Metanephros (tissue), 1 donor: ENCODE measurements around the gene RBM22. TPM values are rescaled to one million over a fixed set of nuclear protein-coding genes. Genes with fewer than 3 reads are reported as not detected.

Experiments used
- total RNA-seq: library from RNA; depleted of rRNA; stranded (reverse); fragments of >200 nt; gene quantifications from one replicate; pipeline ENCODE4 v1.2.3, GENCODE V29; 2014

RBM22 gene
- 41.2 TPM for total RNA-seq

DNA sequence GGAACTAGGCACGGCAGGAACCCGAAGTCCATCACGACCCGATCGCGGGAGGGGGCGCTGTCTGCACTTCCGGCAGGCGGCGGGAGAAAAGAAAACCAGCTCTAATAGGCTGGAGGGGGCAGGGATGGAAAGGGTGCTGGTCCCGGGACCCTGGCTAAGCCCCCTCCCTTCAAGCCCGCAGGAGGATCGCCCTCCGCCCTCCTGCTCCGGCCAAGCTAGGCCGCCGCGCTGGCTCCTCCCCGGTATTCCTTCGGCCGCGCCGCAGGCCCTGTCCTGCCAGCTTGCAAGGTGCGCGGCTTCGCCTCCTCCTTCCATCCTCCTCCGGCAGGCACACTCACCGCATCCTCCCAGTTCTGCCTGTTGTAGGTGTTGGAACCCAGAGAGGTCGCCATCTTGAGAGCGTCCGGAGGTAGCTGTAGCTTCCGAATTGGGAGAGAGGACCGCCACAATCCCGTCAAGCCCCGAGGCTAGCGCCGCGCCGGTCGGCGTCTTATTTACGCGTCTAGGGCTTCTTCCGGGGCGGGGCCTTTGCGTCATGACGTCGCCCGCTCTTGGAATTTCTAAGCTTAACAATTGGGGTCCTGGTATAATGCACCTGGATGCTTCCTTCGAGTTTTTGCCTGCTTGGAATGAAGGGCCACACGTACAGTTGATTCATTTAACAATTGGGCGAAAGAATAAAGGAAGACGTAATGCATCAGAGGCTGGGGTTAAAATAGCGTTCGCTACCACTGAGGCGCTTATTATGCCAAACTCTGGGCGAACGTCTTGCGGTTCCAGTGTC is at the start of gene RBM22:
TSS of gene RBM22 (minus strand) at position 469 of the 784 bp plus-strand sequence. CDS start at position 392, 77 bp downstream.

DNA sequence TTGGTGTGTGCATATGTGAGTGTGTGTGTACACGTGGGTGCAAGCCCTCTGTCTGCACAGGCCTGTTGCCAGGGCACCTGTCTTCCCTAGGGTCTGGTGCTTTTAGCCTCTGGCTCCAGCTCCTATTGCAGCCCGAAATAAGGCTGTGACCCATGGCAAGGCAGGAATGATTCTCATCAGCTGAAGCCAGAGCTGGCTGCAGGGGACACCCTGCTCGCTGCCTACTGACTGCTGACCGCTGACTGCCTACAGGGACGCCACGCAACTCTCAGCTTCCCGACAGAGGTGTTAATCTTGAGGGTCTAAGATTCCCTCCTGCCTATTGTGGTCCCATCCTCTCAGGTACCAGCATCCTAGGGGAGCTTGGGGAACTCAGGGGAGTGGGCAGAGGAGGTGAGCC is 39.8 kb downstream of the RBM22 start, which contains the start of gene MYOZ3:
TSS of gene MYOZ3 (plus strand) at position 166 of the 400 bp plus-strand sequence. CDS start 1,691 bp downstream, outside the sequence.

Other genes with a start within 250 kb of the RBM22 start
- gene NDST1, start 192.9 kb downstream of the RBM22 start, total RNA-seq = 88.0 TPM
- gene SYNPO, start 60.4 kb downstream of the RBM22 start, total RNA-seq = 24.9 TPM
- 10.7 TPM for gene MYOZ3, start 39.8 kb downstream of the RBM22 start, total RNA-seq
- 71.7 TPM for gene DCTN4, start 58.0 kb upstream of the RBM22 start, total RNA-seq
- 25.2 TPM for gene SMIM3, start 77.7 kb upstream of the RBM22 start, total RNA-seq
- gene IRGM, start 145.5 kb upstream of the RBM22 start, total RNA-seq = 0.12 TPM
- 16.3 TPM for gene ZNF300, start 203.9 kb upstream of the RBM22 start, total RNA-seq